K562 (cell line): ENCODE results near the gene B3GALT4. TPM values are rescaled to one million over a fixed set of nuclear protein-coding genes. Genes with fewer than 3 reads are reported as not detected.

Experiments
- ARID2 ChIP-seq: fragments of 450-650 bp; IDR thresholded peaks from 2 replicates; pipeline ENCODE4 v1.6.1; 2017; ENCODE audit warnings: antibody characterized with exemption, mild to moderate bottlenecking
- ARID3B ChIP-seq: fragments of 250-450 bp; sonication (Bioruptor Pico); IDR thresholded peaks from 2 replicates; pipeline ENCODE4 v1.4.0; 2020; ENCODE audit warnings: borderline replicate concordance
- EP300 ChIP-seq: IDR thresholded peaks from 2 replicates; pipeline ENCODE4 v1.6.1; 2012; ENCODE audit warnings: low read length, improper control_type of control experiment
- EZH2 ChIP-seq: IDR thresholded peaks from 2 replicates; pipeline ENCODE4 v1.6.1; 2012; ENCODE audit warnings: low read depth, mild to moderate bottlenecking, inconsistent platforms, low read length, borderline replicate concordance
- KLF1 ChIP-seq: fragments of 450-650 bp; IDR thresholded peaks from 2 replicates; pipeline ENCODE4 v1.6.1; 2016; ENCODE audit warnings: missing genetic modification characterization, missing compliant biosample characterization
- KLF16 ChIP-seq: IDR thresholded peaks from 2 replicates; pipeline ENCODE4 v1.6.1; 2016; ENCODE audit warnings: antibody characterized with exemption
- NCOR1 ChIP-seq: fragments of 450-650 bp; IDR thresholded peaks from 2 replicates; pipeline ENCODE4 v1.6.1; 2016; ENCODE audit warnings: mild to moderate bottlenecking, moderate library complexity
- POLR2AphosphoS5 ChIP-seq: IDR thresholded peaks from 2 replicates; pipeline ENCODE4 v1.6.1; 2011; ENCODE audit warnings: mild to moderate bottlenecking, low read depth, low read length, moderate library complexity; ENCODE audit not compliant: control insufficient read depth, insufficient read depth
- TFAP4 ChIP-seq: sonication (generic); formaldehyde crosslinking; IDR thresholded peaks from 2 replicates; pipeline ENCODE4 v1.8.0; 2022; ENCODE audit warnings: missing genetic modification reagents, mild to moderate bottlenecking, moderate library complexity, borderline replicate concordance
- YY1 ChIP-seq, 3 experiments: IDR thresholded peaks; 2 replicates each; pipeline ENCODE4 v1.6.1; 2011; ENCODE audit warnings: low read length in 2 of 3, mild to moderate bottlenecking in 2 of 3, moderate library complexity in 2 of 3, borderline replicate concordance in 1 of 3, control low read depth in 1 of 3, low read depth in 1 of 3; ENCODE audit not compliant: insufficient read depth in 3 of 3, insufficient replicate concordance in 2 of 3, control insufficient read depth in 1 of 3, insufficient read length in 1 of 3; ENCODE audit errors: extremely low read depth in 1 of 3
- ZC3H11A ChIP-seq: IDR thresholded peaks from 2 replicates; pipeline ENCODE4 v1.6.1; 2012; ENCODE audit warnings: low read depth, low read length, improper control_type of control experiment
- ZC3H8 ChIP-seq: fragments of 450-650 bp; IDR thresholded peaks from 2 replicates; pipeline ENCODE4 v1.6.1; 2017
- ZFP30 ChIP-seq: fragments of 250-450 bp; sonication (Bioruptor Pico); IDR thresholded peaks from 2 replicates; pipeline ENCODE4 v1.8.0; 2022; ENCODE audit warnings: moderate library complexity, mild to moderate bottlenecking, inconsistent platforms, borderline replicate concordance
- ZKSCAN3 ChIP-seq: fragments of 250-450 bp; sonication (Bioruptor Pico); IDR thresholded peaks from 2 replicates; pipeline ENCODE4 v1.4.0; 2020
- ZNF318 ChIP-seq, 2 experiments: fragments of 450-650 bp; IDR thresholded peaks; 2 replicates each; pipeline ENCODE4 v1.6.1; 2016; ENCODE audit warnings: mild to moderate bottlenecking in 2 of 2, borderline replicate concordance in 1 of 2, low read depth in 1 of 2, moderate library complexity in 1 of 2
- polyA plus RNA-seq, 8 experiments: library from polyadenylated mRNA; depleted of rRNA in 4 of 8; stranded (reverse) in 5 of 8; unstranded in 3 of 8; fragments of >200 nt; fragmentation: Nextera tagmentation in 2 of 8; fragmentation: Illumina TruSeq in 1 of 8; extraction: Ambion mirVana in 2 of 8; extraction: Trizol in 1 of 8; gene quantifications; 2 replicates each; pipeline versions ENCODE4 v1.2.1 to v1.2.3, GENCODE V29; 2011 to 2014; ENCODE audit warnings: inconsistent platforms in 1 of 8, missing spikeins in 1 of 8
- total RNA-seq, 7 experiments: library from RNA; depleted of rRNA in 6 of 7; stranded (reverse); fragments of >200 nt in 6 of 7; fragmentation: Illumina TruSeq in 2 of 7; extraction: Trizol in 2 of 7; gene quantifications; 2 replicates each; pipeline versions ENCODE4 v1.2.1 to v1.2.3, GENCODE V29; 2011 to 2021; ENCODE audit warnings: low replicate concordance in 1 of 7

Gene B3GALT4
- total and polyA plus RNA-seq, 9 of the 15 experiments (the other 6 are each of a cell fraction or from before 2014, with no cell fraction given) = 0.11 to 1.3 (median 0.53) TPM; not detected in 1

- 0 out of 2 replicates have a peak, but pooled peaks have one; percentile 43 for TF ChIP-seq ZC3H8
- TF ChIP-seq TFAP4 (CRISPR knock-in tag) = peak; percentile 82
- TF ChIP-seq ARID2 = peak; percentile 71; the same call in 1 of the 2 replicates
- TF ChIP-seq EZH2 = no peak
- peak; percentile 84 for TF ChIP-seq KLF16
- peak; percentile 21; the same call in 1 of the 2 replicates for TF ChIP-seq EP300
- 0 out of 2 replicates have a peak, but pooled peaks have one; percentile 16 for TF ChIP-seq NCOR1
- TF ChIP-seq ZKSCAN3 (CRISPR knock-in tag) = no peak
- no peak for TF ChIP-seq ZFP30 (CRISPR knock-in tag)
- peak; percentile 79 for TF ChIP-seq POLR2AphosphoS5
- TF ChIP-seq ZC3H11A = peak; percentile 49; the same call in 1 of the 2 replicates
- no peak for TF ChIP-seq ARID3B
- TF ChIP-seq KLF1 (tag) = no peak
- no peak for TF ChIP-seq ZNF318 (IDR thresholded peaks at IDR 0.05; ENCODE audit: borderline replicate concordance in 1 of 2, low read depth in 1 of 2)
- TF ChIP-seq YY1 (IDR thresholded peaks at IDR 0.05; ENCODE audit: borderline replicate concordance in 1 of 3, control insufficient read depth in 1 of 3, extremely low read depth in 1 of 3, insufficient read depth in 3 of 3, insufficient read length in 1 of 3, insufficient replicate concordance in 2 of 3, low read depth in 1 of 3, low read length in 2 of 3) = peak in 2 of 3 experiments; percentile 7 to 50
These were observed 3.1 kb downstream of the B3GALT4 start (continued) for GRCh38 chr6:33279971-33280511.
